ENCODE data around the gene COL4A1.

DNA sequence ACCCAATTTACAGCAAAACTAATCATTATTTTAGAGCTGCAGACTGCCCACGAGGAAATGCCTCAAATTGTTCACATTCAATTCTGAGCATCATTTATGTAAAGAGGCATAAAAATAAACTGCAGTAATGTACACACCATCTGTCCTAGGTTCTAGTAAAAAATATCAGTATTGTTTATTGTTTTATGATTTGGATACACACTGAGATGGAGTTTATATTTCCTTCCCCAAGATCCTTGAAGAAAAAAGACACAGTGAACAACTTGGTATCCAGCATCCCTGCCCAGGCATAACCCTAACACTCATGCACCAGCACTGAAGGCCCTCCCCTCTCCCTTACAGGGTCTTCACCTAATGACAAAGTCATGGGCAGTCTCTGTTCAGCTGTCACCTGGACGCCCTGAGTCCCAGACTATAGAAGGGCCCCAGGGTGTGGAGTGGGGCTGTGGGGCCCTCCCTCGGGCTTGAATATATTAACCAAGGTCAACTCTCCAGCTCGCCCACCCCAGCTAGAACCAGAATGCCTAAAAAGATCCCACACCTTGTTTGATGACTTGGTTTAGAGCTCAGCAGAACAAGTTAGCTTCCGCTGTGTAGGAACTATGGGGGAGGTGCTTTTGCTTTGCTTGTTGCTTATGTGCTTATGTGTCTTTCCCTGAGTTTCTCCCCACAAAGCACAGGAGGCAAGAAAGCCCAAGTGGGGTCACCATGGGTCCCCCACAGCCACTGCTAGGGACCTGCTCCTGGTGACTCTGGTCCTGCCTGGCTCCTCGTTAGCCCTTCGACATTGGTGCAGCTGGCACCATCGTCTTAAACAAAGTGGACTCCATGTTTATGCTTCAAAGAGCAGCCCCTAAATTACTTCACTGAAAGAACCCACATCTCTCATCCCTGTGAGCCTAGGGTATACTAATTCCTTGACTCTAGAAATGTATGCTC lies 111.1 kb downstream of the COL4A1 start:
- no peak for TF ChIP-seq POLR2AphosphoS5 (IDR thresholded peaks at IDR 0.05; ENCODE audit: low read depth, low read length)
- TF ChIP-seq REST (IDR thresholded peaks at IDR 0.05; ENCODE audit: insufficient read depth in 1 of 2, low read depth in 2 of 2, low read length in 2 of 2): no peak
- TF ChIP-seq SIN3A (IDR thresholded peaks at IDR 0.05; ENCODE audit: borderline replicate concordance, insufficient read depth, low read length): no peak
- no peak for TF ChIP-seq FOXP2 (optimal IDR thresholded peaks at IDR 0.05; ENCODE audit: borderline replicate concordance, extremely low read depth, extremely low read length, insufficient read depth)
